Measurements from ENCODE around the gene SLC29A3.

DNA sequence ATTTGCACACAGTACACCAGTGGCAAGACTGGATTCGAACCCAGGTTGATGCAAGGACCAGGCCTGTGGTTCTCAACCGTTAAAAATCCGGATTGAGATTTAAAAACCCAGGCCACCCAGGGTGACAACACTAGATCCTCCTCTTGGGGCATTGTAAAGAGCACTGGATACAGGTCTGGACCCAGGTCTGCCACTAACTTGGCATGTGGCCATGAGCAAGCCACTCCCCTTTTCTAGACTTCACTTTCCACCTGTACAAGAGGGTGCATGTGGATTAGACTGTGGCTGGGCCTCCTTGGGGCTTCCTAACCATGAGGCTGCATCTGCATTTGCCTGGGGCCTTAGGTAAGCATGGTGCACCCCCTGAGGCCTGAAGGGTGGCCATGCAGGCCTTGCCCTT, 21.7 kb upstream of the SLC29A3 start:
- TF ChIP-seq EZH2 (IDR thresholded peaks at IDR 0.05) = no peak
- TF ChIP-seq CTCF (IDR thresholded peaks at IDR 0.05) = no peak

Measured in neural progenitor cell (in vitro differentiated cells).